Measurements from ENCODE around the gene TAGLN3.

DNA sequence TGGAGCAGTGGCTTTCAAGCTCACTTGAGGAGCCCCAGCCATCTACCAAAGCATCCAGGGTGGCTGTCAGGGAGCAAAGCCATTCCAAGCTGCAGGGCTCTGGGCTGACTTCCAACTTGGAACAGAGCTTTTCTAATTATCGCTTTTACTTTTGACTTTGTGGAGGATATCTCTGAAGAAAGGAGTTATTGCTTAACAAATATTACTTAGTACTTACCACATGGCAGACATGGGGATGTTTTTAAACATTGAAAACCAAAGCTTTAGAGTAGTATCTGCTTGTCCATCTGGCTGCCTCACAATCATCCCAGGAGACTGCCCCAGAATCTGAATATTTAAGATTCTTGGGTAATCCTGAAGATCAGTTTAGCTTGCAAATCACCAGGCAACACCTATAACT lies 8.9 kb downstream of the TAGLN3 start:
- TF ChIP-seq, protein P1, sequence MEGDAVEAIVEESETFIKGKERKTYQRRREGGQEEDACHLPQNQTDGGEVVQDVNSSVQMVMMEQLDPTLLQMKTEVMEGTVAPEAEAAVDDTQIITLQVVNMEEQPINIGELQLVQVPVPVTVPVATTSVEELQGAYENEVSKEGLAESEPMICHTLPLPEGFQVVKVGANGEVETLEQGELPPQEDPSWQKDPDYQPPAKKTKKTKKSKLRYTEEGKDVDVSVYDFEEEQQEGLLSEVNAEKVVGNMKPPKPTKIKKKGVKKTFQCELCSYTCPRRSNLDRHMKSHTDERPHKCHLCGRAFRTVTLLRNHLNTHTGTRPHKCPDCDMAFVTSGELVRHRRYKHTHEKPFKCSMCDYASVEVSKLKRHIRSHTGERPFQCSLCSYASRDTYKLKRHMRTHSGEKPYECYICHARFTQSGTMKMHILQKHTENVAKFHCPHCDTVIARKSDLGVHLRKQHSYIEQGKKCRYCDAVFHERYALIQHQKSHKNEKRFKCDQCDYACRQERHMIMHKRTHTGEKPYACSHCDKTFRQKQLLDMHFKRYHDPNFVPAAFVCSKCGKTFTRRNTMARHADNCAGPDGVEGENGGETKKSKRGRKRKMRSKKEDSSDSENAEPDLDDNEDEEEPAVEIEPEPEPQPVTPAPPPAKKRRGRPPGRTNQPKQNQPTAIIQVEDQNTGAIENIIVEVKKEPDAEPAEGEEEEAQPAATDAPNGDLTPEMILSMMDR (IDR thresholded peaks at IDR 0.05), result no peak
- no peak for TF ChIP-seq POLR2A (IDR thresholded peaks at IDR 0.05)

All from testis (tissue), 2 donors.